Endothelial cell of umbilical vein (primary cell): Measurements from ENCODE around the gene ZNF232. TPM values are rescaled to one million over a fixed set of nuclear protein-coding genes. Genes with fewer than 3 reads are reported as not detected.
"Not testable (repeated sequence)": the region's sequence is repeated elsewhere in the genome, so short reads cannot be mapped to it uniquely, and the experiment has no call there.

Source experiments
- BruUV-seq: library from RNA; stranded (reverse); fragments of 400-500 nt; replicated peaks from 2 replicates; lab custom pipeline; 2021; lab: Mats Ljungman, UMichigan
- CTCF ChIA-PET: fragments of 300-600, 350-600 bp; sonication (Branson Sonifier 250); formaldehyde crosslinking; loops from one replicate; lab custom pipeline; 2021; ENCODE audit warnings: antibody characterized with exemption, inconsistent platforms; lab: Charles Lee
- POLR2A ChIA-PET: fragments of 300-600, 350-600 bp; sonication (Branson Sonifier 250); formaldehyde crosslinking; loops from one replicate; lab custom pipeline; 2021; ENCODE audit warnings: antibody characterized with exemption, inconsistent platforms; lab: Charles Lee
- DNase-seq: peaks from one replicate; pipeline ENCODE4 v3.0.0-alpha.2; 2011; ENCODE audit warnings: low read depth, low spot score
- FAIRE-seq: peaks from 2 replicates; lab custom pipeline; 2011; peaks lifted over from hg19 to GRCh38; lab: Jason Lieb, UNC
- H2AFZ ChIP-seq: 2 replicates; pipeline ENCODE4 v1.6.0; 2012; ENCODE audit warnings: low read depth, low read length, control low read depth, inconsistent platforms
- H3K27ac ChIP-seq: 2 replicates; pipeline ENCODE4 v1.5.1; 2011; ENCODE audit warnings: low read depth, mild to moderate bottlenecking, control low read depth, low read length, moderate library complexity; ENCODE audit not compliant: insufficient read depth
- H3K27me3 ChIP-seq, 2 experiments: 2 replicates each; pipeline versions ENCODE4 v1.6.0 to v1.6.1; 2011; ENCODE audit warnings: low read length in 2 of 2, mixed read lengths in 1 of 2; ENCODE audit not compliant: control insufficient read depth in 2 of 2, insufficient read depth in 2 of 2
- H3K36me3 ChIP-seq, 2 experiments: 2 replicates in 1 of 2; 3 replicates in 1 of 2; pipeline ENCODE4 v1.5.1; 2011; ENCODE audit warnings: low read length in 2 of 2, mild to moderate bottlenecking in 1 of 2, moderate library complexity in 1 of 2; ENCODE audit not compliant: control insufficient read depth in 2 of 2, insufficient read depth in 2 of 2; ENCODE audit errors: extremely low read depth in 1 of 2
- H3K4me1 ChIP-seq: 3 replicates; pipeline ENCODE4 v1.5.1; 2011; ENCODE audit warnings: mild to moderate bottlenecking, low read length; ENCODE audit not compliant: control insufficient read depth, insufficient read depth; ENCODE audit errors: extremely low read depth
- H3K4me2 ChIP-seq: 2 replicates; pipeline ENCODE4 v1.6.1; 2011; ENCODE audit warnings: low read length, control low read depth, mixed read lengths; ENCODE audit not compliant: insufficient read depth
- H3K4me3 ChIP-seq, 3 experiments: fragments of 200-600 bp in 1 of 3; sonication (generic), shearing (Covaris generic) in 1 of 3; replicated peaks in 1 of 3; 2 replicates each; pipeline ENCODE4 v1.5.1; 2011 to 2016; ENCODE audit warnings: control low read depth in 3 of 3, low read length in 3 of 3, mild to moderate bottlenecking in 2 of 3, inconsistent platforms in 1 of 3, low read depth in 1 of 3, moderate library complexity in 1 of 3; ENCODE audit not compliant: insufficient read depth in 1 of 3
- H3K79me2 ChIP-seq: 2 replicates; pipeline ENCODE4 v1.6.0; 2012; ENCODE audit warnings: low read length, inconsistent platforms; ENCODE audit not compliant: control insufficient read depth, insufficient read depth
- H3K9ac ChIP-seq: replicated peaks from 2 replicates; pipeline ENCODE3; 2011; ENCODE audit warnings: low read length, control low read depth; ENCODE audit not compliant: insufficient read depth; ENCODE audit errors: extremely low read depth
- H3K9me1 ChIP-seq: replicated peaks from 3 replicates; pipeline ENCODE4 v1.6.0; 2011; ENCODE audit warnings: mild to moderate bottlenecking, low read length; ENCODE audit not compliant: control insufficient read depth, insufficient read depth; ENCODE audit errors: extremely low read depth
- H3K9me3 ChIP-seq: replicated peaks from 2 replicates; pipeline ENCODE4 v1.5.1; 2012; ENCODE audit warnings: low read length, inconsistent platforms; ENCODE audit not compliant: control insufficient read depth, insufficient read depth
- H4K20me1 ChIP-seq: replicated peaks from 2 replicates; pipeline ENCODE3; 2011; ENCODE audit warnings: mild to moderate bottlenecking, low read length; ENCODE audit not compliant: control insufficient read depth, insufficient read depth; ENCODE audit errors: extremely low read depth
- EZH2 ChIP-seq: IDR thresholded peaks from 2 replicates; pipeline ENCODE4 v1.6.1; 2012; ENCODE audit warnings: borderline replicate concordance, low read depth, mild to moderate bottlenecking, moderate library complexity, low read length, inconsistent platforms; ENCODE audit not compliant: severe bottlenecking
- FOS ChIP-seq: IDR thresholded peaks from 2 replicates; pipeline ENCODE4 v1.6.1; 2011; ENCODE audit warnings: mild to moderate bottlenecking, low read length, moderate library complexity, borderline replicate concordance; ENCODE audit not compliant: insufficient read depth
- MYC ChIP-seq: IDR thresholded peaks from one replicate; pipeline ENCODE4 v1.6.1; 2011; ENCODE audit warnings: mild to moderate bottlenecking, low read depth, low read length
- POLR2AphosphoS5 ChIP-seq: IDR thresholded peaks from 2 replicates; pipeline ENCODE4 v1.6.1; 2012; ENCODE audit warnings: low read depth, mild to moderate bottlenecking, control low read depth, low read length, moderate library complexity; ENCODE audit not compliant: insufficient read depth
- dilution Hi-C: fragments of 300-500 bp; cut with MboI; formaldehyde crosslinking; loops from one replicate; pipeline ENCODE4 v1.15.0; 2019; ENCODE audit warnings: low sequenced_read_pairs; ENCODE audit not compliant: extremely low pct_ligation_motif_present
- intact Hi-C: fragments of 100-400 bp; cut with micrococcal nuclease; formaldehyde crosslinking; loops from one replicate; pipeline ENCODE4 v1.10.0; 2022
- polyA plus RNA-seq, 4 experiments: library from polyadenylated mRNA; depleted of rRNA in 3 of 4; stranded (reverse) in 3 of 4; unstranded in 1 of 4; fragments of >200 nt; gene quantifications; 2 replicates each; pipeline versions ENCODE4 v1.2.1 to v1.2.3, GENCODE V29; 2011 to 2012; ENCODE audit warnings: missing spikeins in 1 of 4
- total RNA-seq: library from RNA; stranded (reverse); gene quantifications from 2 replicates; pipeline ENCODE4 v1.2.3, GENCODE V29; 2021
- TF ChIP-seq, protein P1 (sequence below), 2 donors: IDR thresholded peaks; 1 replicate in 1 of 2; 2 replicates in 1 of 2; pipeline ENCODE4 v1.5.1; 2011; ENCODE audit warnings: low read length in 2 of 2, mild to moderate bottlenecking in 2 of 2, moderate library complexity in 2 of 2, control low read depth in 1 of 2, inconsistent platforms in 1 of 2, low read depth in 1 of 2; ENCODE audit not compliant: insufficient read depth in 1 of 2; ENCODE audit errors: extremely low read depth in 1 of 2

Gene ZNF232
- total and polyA plus RNA-seq, 2 donors (not counting 3 experiments of a cell fraction or from before 2014, with no cell fraction given) = 3.1 to 9.9 TPM

DNA sequence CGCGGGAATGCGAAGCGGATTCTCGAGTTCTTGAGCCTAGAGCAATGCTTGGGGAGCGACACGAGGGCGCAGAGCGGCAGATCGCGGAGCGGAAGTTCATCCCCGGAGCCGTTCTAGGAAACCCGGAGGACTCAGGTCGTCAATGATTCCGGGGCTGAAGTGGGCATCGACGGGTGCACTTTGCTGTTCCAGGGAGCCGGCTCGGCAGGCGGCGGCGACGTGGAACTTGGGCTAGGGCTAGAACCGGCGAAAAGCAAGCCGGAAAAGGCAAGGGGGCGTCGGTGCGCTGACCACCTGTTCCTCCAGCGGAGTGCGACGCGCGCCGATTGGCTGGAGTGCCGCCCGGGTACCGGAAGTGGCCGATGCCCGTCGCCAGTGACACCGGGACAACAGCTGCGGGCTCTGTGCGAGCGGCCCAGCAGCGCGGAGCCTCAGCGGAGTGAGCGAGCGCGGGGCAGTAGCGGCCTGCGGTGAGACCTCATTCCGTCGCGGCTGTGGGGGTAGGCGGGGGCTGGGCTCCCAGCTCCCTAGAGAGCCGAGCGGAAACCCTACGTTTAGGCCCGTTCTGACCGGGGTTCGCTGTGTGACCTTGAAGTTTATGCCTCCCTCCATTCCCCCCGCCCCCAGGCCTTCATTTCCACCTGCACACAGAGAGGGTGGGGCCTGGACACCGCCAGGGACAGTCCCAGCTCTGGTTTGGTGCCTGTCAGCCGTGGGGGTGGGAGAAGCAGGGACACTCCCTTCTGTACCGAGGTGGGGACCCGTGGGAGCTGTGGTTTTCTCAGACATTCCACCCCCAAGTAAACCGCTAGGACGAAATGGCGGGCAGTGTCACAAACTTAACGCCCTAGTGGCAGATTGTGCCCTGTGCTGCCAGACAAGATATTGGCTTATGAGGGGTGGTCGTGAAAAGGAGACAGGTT is 33.3 kb downstream of the ZNF232 start, which contains the start of gene ZFP3:
ZFP3 (plus strand) TSS at position 362 of the 923 bp plus-strand sequence. CDS start 13,038 bp downstream, outside the sequence.
- CTCF ChIA-PET = no interaction called here
- Histone ChIP-seq H3K36me3 (no peaks in the 10 kb centered on the region), H3K4me3 (peak within 1 kb of the TSS; percentile 8 to 58 (median 53)), H4K20me1 (no peaks in the 10 kb centered on the region), H3K4me1 (peaks cover 10% of the 10 kb centered on the region), H3K27ac (no peak within 1 kb of the TSS), H3K27me3 (no peaks in the 10 kb centered on the region), H3K9me3 (no peaks in the 10 kb centered on the region), H2AFZ (peak within 1 kb of the TSS; percentile 95), H3K9ac (peak within 1 kb of the TSS; percentile 5), H3K4me2 (peak within 1 kb of the TSS; percentile 65), H3K9me1 (no peaks in the 10 kb centered on the region), H3K79me2 (no peaks in the 10 kb centered on the region)
- dilution Hi-C loops (no loop called here), intact Hi-C loops (no loop called here)
- peak; percentile 35 for TF ChIP-seq POLR2AphosphoS5
- no peak for TF ChIP-seq FOS
- FAIRE-seq = peak; percentile 91
- POLR2A ChIA-PET = no interaction called here
- DNase-seq = peak; percentile 68
- TSS peak; percentile 54 for BruUV-seq

DNA sequence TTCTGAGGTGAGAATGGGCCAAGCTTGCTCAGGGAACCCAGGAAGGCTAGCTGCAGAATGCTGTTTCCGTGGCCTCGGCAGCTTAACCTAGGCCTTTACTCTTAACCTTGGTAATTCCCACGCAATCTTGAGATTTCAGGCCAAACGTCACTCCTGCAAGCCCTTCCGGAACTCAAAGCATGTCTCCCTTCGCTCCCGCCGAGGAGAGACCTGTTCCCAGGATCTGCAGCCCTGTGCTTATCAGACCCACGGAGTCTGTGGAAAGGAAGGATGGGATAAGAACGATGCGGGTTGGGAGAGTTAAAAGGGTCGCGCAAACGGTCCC is 33.9 kb downstream of the ZNF232 start:
- CTCF ChIA-PET = no interaction called here
- Histone ChIP-seq H4K20me1 (no peaks in the 10 kb centered on the region), H3K9me1 (no peaks in the 10 kb centered on the region), H3K79me2 (no peaks in the 10 kb centered on the region), H3K9ac (no peak overlapping the region), H3K4me3 (peak overlapping the region; percentile 0 to 58 (median 53)), H3K27ac (no peak overlapping the region), H3K36me3 (no peaks in the 10 kb centered on the region), H3K4me2 (peak overlapping the region; percentile 65), H3K27me3 (no peaks in the 10 kb centered on the region), H3K4me1 (peaks cover 10% of the 10 kb centered on the region), H3K9me3 (no peaks in the 10 kb centered on the region), H2AFZ (peak overlapping the region; percentile 95)
- dilution Hi-C loops = no loop called here
- POLR2A ChIA-PET = no interaction called here
- BruUV-seq = no TSS peak
- DNase-seq (no peak), FAIRE-seq (no peak)
- intact Hi-C loops = no loop called here
- TF ChIP-seq MYC (no peak), POLR2AphosphoS5 (no peak), EZH2 (peak; percentile 31)
- TF ChIP-seq, protein P1, sequence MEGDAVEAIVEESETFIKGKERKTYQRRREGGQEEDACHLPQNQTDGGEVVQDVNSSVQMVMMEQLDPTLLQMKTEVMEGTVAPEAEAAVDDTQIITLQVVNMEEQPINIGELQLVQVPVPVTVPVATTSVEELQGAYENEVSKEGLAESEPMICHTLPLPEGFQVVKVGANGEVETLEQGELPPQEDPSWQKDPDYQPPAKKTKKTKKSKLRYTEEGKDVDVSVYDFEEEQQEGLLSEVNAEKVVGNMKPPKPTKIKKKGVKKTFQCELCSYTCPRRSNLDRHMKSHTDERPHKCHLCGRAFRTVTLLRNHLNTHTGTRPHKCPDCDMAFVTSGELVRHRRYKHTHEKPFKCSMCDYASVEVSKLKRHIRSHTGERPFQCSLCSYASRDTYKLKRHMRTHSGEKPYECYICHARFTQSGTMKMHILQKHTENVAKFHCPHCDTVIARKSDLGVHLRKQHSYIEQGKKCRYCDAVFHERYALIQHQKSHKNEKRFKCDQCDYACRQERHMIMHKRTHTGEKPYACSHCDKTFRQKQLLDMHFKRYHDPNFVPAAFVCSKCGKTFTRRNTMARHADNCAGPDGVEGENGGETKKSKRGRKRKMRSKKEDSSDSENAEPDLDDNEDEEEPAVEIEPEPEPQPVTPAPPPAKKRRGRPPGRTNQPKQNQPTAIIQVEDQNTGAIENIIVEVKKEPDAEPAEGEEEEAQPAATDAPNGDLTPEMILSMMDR (IDR thresholded peaks at IDR 0.05; ENCODE audit: extremely low read depth in 1 of 2, insufficient read depth in 1 of 2, low read depth in 1 of 2, low read length in 2 of 2) = no peak

DNA sequence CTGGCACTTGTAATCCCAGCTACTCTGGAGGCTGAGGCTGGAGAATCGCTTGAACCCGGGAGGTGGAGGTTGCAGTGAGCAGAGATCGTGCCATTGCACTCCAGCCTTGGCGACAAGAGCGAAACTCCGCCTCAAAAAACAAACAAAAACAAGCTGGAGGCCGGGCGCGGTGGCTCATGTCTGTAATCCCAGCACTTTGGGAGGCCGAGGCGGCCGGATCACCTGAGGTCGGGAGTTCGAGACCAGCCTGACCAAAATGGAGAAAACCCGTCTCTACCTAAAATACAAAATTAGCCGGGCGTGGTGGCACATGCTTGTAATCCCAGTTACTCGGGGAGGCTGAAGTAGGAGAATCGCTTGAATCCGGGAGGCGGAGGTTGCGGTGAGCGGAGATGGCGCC is 34.4 kb downstream of the ZNF232 start:
- H3K9me1 ChIP-seq, BruUV-seq, CTCF ChIA-PET, FAIRE-seq, H3K27ac ChIP-seq, H3K36me3 ChIP-seq, intact Hi-C loops, H3K9ac ChIP-seq, H4K20me1 ChIP-seq, POLR2A ChIA-PET, H2AFZ ChIP-seq, H3K79me2 ChIP-seq, H3K27me3 ChIP-seq, DNase-seq, H3K4me3 ChIP-seq, H3K9me3 ChIP-seq, H3K4me2 ChIP-seq, dilution Hi-C loops: not testable (repeated sequence)
- H3K4me1 ChIP-seq = peaks cover 10% of the 10 kb centered on the region
